Mesendoderm (in vitro differentiated cells): Measurements from ENCODE around the gene CCND1.
A peak's percentile ranks its signal among the peaks of the same experiment; 100 is the strongest.

Experiments used
- DNase-seq: peaks from one replicate; pipeline ENCODE4 v3.0.0; 2013
- H2AK5ac ChIP-seq: 2 replicates; pipeline ENCODE4 v1.6.1; 2013; ENCODE audit warnings: low read length, inconsistent platforms
- H2BK120ac ChIP-seq: 2 replicates; pipeline ENCODE4 v1.6.1; 2013; ENCODE audit warnings: low read depth, mild to moderate bottlenecking, low read length, moderate library complexity, mixed read lengths
- H2BK15ac ChIP-seq: replicated peaks from 2 replicates; pipeline ENCODE4 v1.6.1; 2013; ENCODE audit warnings: low read depth, mild to moderate bottlenecking, moderate library complexity
- H2BK5ac ChIP-seq: 2 replicates; pipeline ENCODE4 v1.6.1; 2013; ENCODE audit warnings: low read length, inconsistent platforms
- H3K18ac ChIP-seq: 2 replicates; pipeline ENCODE4 v1.6.1; 2013; ENCODE audit warnings: mild to moderate bottlenecking, low read length, mixed read lengths
- H3K23ac ChIP-seq: one replicate; pipeline ENCODE4 v1.6.1; 2013; ENCODE audit warnings: low read length
- H3K27ac ChIP-seq: 2 replicates; pipeline ENCODE4 v1.5.1; 2013; ENCODE audit warnings: low read depth, mild to moderate bottlenecking, inconsistent platforms, low read length, moderate library complexity
- H3K27me3 ChIP-seq: 2 replicates; pipeline ENCODE4 v1.6.1; 2013; ENCODE audit warnings: low read length, control low read depth, mild to moderate bottlenecking, inconsistent platforms; ENCODE audit not compliant: insufficient read depth, poor library complexity
- H3K36me3 ChIP-seq: 2 replicates; pipeline ENCODE4 v1.6.1; 2013; ENCODE audit warnings: low read length, inconsistent platforms; ENCODE audit not compliant: control insufficient read depth, insufficient read depth
- H3K4ac ChIP-seq: one replicate; pipeline ENCODE4 v1.6.1; 2013; ENCODE audit warnings: low read depth, mild to moderate bottlenecking, low read length, moderate library complexity
- H3K4me1 ChIP-seq: 2 replicates; pipeline ENCODE4 v1.6.1; 2013; ENCODE audit warnings: low read depth, low read length, inconsistent platforms; ENCODE audit not compliant: control insufficient read depth
- H3K4me2 ChIP-seq: 2 replicates; pipeline ENCODE4 v1.6.1; 2013; ENCODE audit warnings: low read length
- H3K4me3 ChIP-seq: 2 replicates; pipeline ENCODE4 v1.5.1; 2013; ENCODE audit warnings: mild to moderate bottlenecking, low read length
- H3K56ac ChIP-seq: one replicate; pipeline ENCODE4 v1.6.1; 2013; ENCODE audit warnings: low read length
- H3K79me1 ChIP-seq: 2 replicates; pipeline ENCODE4 v1.6.1; 2013; ENCODE audit warnings: low read length, inconsistent platforms
- H3K79me2 ChIP-seq: 2 replicates; pipeline ENCODE4 v1.6.1; 2013; ENCODE audit warnings: mild to moderate bottlenecking, low read length; ENCODE audit not compliant: control insufficient read depth, insufficient read depth
- H3K9ac ChIP-seq: 2 replicates; pipeline ENCODE4 v1.6.1; 2013; ENCODE audit warnings: low read length, inconsistent platforms
- H4K5ac ChIP-seq: one replicate; pipeline ENCODE4 v1.6.1; 2013; ENCODE audit warnings: low read length
- H4K8ac ChIP-seq: one replicate; pipeline ENCODE4 v1.6.1; 2013; ENCODE audit warnings: low read depth, mild to moderate bottlenecking, control low read depth, low read length, moderate library complexity
- WGBS: extraction: QIAGEN DNeasy Blood & Tissue Kit; methylation state at CpG from one replicate; pipeline ENCODE4 v1.1.7; 2013; ENCODE audit warnings: low lambda C conversion rate, missing lambda C conversion rate; ENCODE audit not compliant: insufficient coverage; ENCODE audit errors: extremely low coverage; 5-methylcytosine and 5-hydroxymethylcytosine counted together

The CCND1 gene

DNA sequence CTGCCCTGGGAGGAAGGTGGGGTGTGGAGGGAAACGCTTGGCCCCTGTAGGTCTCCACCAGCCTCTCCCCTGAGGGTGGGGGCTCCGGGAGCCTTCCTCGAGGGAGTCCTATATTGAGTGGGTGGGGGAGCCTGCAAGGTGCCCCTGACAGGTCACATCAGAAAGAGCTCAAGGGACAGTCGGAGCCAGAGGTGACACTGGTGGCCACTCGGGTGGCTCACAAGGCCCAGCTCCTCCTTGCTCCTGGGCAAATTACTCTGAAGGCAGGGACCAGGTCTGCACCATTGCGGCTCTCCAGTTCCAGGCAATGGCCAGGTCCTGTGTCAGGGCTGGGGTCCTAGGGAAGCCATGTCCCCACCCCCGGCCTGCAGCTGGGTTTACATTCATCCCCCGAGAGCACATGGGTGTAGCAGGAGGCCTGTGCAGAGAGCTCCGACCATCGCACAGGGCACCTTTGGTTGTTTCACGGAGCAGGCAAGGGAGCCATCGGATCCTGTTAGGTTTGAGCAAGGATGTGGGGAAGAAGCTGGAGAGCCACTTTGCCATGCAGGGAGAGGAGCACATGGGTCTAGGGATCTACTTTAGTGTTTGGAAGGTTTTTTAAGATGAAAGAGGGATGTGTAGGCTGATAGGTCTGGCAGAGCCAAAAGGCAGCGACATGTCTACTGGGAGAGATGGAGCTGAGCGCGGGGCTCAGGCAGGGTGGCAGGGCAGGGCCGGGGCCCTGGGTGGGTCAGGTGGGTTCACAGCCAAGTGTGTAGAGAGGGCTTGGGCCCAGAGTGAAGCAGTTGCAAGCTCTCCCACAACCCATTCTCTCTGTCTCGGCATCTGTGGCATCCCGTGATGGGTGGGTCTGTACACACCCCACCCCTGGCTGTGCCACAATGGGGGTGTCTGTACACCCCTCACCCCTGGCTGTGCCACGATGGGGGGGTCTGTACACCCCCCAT lies 14.8 kb downstream of the CCND1 start:
- no peak overlapping the region for H2BK5ac ChIP-seq
- H3K56ac ChIP-seq, result no peak overlapping the region
- H3K4me2 ChIP-seq, result no peak overlapping the region
- no peak overlapping the region for H2BK15ac ChIP-seq
- no peak for DNase-seq
- no peak overlapping the region for H3K18ac ChIP-seq
- H3K4me3 ChIP-seq, result no peak overlapping the region
- no peak overlapping the region for H4K5ac ChIP-seq
- no peaks in the 10 kb centered on the region for H3K27me3 ChIP-seq
- H3K23ac ChIP-seq, result no peak overlapping the region
- H4K8ac ChIP-seq, result no peak overlapping the region
- H3K9ac ChIP-seq, result no peak overlapping the region
- no peaks in the 10 kb centered on the region for H3K79me1 ChIP-seq
- H2AK5ac ChIP-seq, result no peak overlapping the region
- H3K79me2 ChIP-seq, result no peaks in the 10 kb centered on the region
- H3K4me1 ChIP-seq, result peaks cover 3% of the 10 kb centered on the region
- WGBS, result no CpG with 5 or more reads among the region's 19 CpGs
- H2BK120ac ChIP-seq, result no peak overlapping the region
- H3K27ac ChIP-seq, result no peak overlapping the region
- H3K36me3 ChIP-seq, result peaks cover 11% of the 10 kb centered on the region
- H3K4ac ChIP-seq, result no peak overlapping the region

- H2BK15ac ChIP-seq, result no peak overlapping the region
- no peaks in the 10 kb centered on the region for H3K79me1 ChIP-seq
- WGBS, result no CpG with 5 or more reads among the region's 20 CpGs
- no peak overlapping the region for H3K4me2 ChIP-seq
- H3K4ac ChIP-seq, result no peak overlapping the region
- peaks cover 3% of the 10 kb centered on the region for H3K4me1 ChIP-seq
- H3K9ac ChIP-seq, result no peak overlapping the region
- DNase-seq, result no peak
- H2BK120ac ChIP-seq, result no peak overlapping the region
- H4K8ac ChIP-seq, result no peak overlapping the region
- no peak overlapping the region for H4K5ac ChIP-seq
- H3K27ac ChIP-seq, result no peak overlapping the region
- H2AK5ac ChIP-seq, result no peak overlapping the region
- H3K27me3 ChIP-seq, result no peaks in the 10 kb centered on the region
- H3K4me3 ChIP-seq, result no peak overlapping the region
- no peak overlapping the region for H3K18ac ChIP-seq
- no peaks in the 10 kb centered on the region for H3K79me2 ChIP-seq
- no peak overlapping the region for H2BK5ac ChIP-seq
- no peak overlapping the region for H3K56ac ChIP-seq
- H3K36me3 ChIP-seq, result peaks cover 6% of the 10 kb centered on the region
- H3K23ac ChIP-seq, result no peak overlapping the region
Observed at GRCh38 chr11:69656536-69657455, 15.8 kb downstream of the CCND1 start.

DNA sequence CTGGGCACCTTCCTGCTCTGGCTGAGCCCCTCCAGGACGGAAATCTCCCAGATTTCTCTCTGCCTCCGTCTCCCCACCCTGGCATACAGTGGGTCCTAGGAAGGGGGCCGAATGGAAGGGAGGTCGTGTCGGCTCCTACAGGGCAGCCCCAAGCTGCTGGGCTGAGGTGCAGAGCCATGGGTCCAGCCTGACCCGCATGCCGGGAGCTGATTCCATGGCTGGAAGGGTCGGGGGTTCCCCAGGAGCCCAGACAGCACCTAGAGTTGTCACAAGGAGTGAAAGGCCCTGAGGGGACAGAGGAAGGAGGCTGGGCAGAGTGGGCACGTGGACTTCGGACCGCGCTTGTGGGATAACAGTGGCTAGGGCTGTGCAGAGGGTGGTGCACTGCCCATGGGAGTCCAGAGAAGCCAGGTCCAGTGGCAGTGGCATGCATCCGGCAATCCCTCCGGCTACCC lies 16.5 kb downstream of the CCND1 start:
- Histone ChIP-seq H3K27ac (no peak overlapping the region), H3K23ac (no peak overlapping the region), H3K4ac (no peak overlapping the region), H3K18ac (no peak overlapping the region), H3K79me1 (no peaks in the 10 kb centered on the region), H4K8ac (no peak overlapping the region), H3K27me3 (no peaks in the 10 kb centered on the region), H2BK5ac (no peak overlapping the region), H3K56ac (peak overlapping the region; percentile 71), H2AK5ac (no peak overlapping the region), H3K4me3 (no peak overlapping the region), H3K9ac (peak overlapping the region; percentile 38), H3K79me2 (no peaks in the 10 kb centered on the region), H3K4me2 (no peak overlapping the region), H2BK15ac (no peak overlapping the region), H4K5ac (no peak overlapping the region), H3K36me3 (peaks cover 2% of the 10 kb centered on the region), H2BK120ac (no peak overlapping the region), H3K4me1 (peaks cover 3% of the 10 kb centered on the region)
- DNase-seq, result no peak
- WGBS, result no CpG with 5 or more reads among the region's 14 CpGs

DNA sequence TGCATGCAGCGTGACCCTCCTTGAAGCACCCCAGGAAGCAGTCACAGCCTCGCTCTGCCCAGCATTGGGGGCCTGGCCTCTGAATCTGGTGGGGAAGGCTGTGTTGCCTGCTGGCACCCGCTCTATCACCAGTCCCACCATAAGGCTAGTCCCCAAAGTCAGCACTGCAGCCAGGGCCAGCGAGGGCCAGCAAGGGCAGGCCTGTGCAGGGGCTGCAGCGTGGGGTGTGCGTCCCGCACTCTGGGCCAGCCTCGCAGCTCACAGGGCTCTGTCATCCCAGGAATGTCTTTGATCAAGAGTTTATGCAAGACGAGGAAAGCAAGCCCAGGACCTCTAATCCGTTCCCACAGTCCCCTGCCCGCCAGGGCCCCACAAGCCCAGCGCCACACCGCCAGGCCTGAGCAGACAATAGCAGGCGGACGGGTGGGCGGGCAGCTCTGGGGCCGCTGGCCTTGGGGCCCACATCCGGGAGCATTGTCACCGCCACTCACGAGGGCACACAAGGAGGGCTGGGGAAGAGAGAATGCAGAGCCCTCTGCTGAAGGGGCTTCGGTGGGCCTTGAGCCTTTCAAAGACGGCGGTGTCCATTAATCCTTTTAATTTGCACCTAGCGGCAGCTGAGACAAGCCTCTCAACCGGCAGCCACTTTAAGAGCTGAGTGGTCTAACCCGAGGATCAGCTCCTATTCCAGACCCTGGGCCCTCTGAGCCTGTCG lies 17.1 kb downstream of the CCND1 start:
- no CpG with 5 or more reads among the region's 27 CpGs for WGBS
- H4K5ac ChIP-seq, result no peak overlapping the region
- H3K56ac ChIP-seq, result peak overlapping the region; percentile 71
- H2BK120ac ChIP-seq, result no peak overlapping the region
- H2BK5ac ChIP-seq, result peak overlapping the region; percentile 73
- H3K4me3 ChIP-seq, result no peak overlapping the region
- peak; percentile 95 for DNase-seq
- no peak overlapping the region for H2AK5ac ChIP-seq
- no peak overlapping the region for H3K4me2 ChIP-seq
- H3K9ac ChIP-seq, result peak overlapping the region; percentile 38
- peaks cover 2% of the 10 kb centered on the region for H3K36me3 ChIP-seq
- no peak overlapping the region for H4K8ac ChIP-seq
- H3K4ac ChIP-seq, result no peak overlapping the region
- no peaks in the 10 kb centered on the region for H3K27me3 ChIP-seq
- H2BK15ac ChIP-seq, result no peak overlapping the region
- peaks cover 3% of the 10 kb centered on the region for H3K4me1 ChIP-seq
- peak overlapping the region; percentile 69 for H3K18ac ChIP-seq
- peak overlapping the region; percentile 26 for H3K27ac ChIP-seq
- peak overlapping the region; percentile 94 for H3K23ac ChIP-seq
- H3K79me1 ChIP-seq, result no peaks in the 10 kb centered on the region
- no peaks in the 10 kb centered on the region for H3K79me2 ChIP-seq

GRCh38 chr11:69658626-69659450 lies 17.9 kb downstream of the CCND1 start:
- Histone ChIP-seq H3K4me1 (peaks cover 3% of the 10 kb centered on the region), H3K18ac (peak overlapping the region; percentile 69), H3K79me1 (no peaks in the 10 kb centered on the region), H2BK15ac (no peak overlapping the region), H3K36me3 (no peaks in the 10 kb centered on the region), H4K8ac (no peak overlapping the region), H3K56ac (peak overlapping the region; percentile 28), H4K5ac (no peak overlapping the region), H3K4ac (peak overlapping the region; percentile 27), H3K79me2 (no peaks in the 10 kb centered on the region), H3K23ac (no peak overlapping the region), H3K4me2 (no peak overlapping the region), H3K4me3 (no peak overlapping the region), H2AK5ac (no peak overlapping the region), H2BK120ac (no peak overlapping the region), H3K9ac (peak overlapping the region; percentile 2), H2BK5ac (no peak overlapping the region), H3K27me3 (no peaks in the 10 kb centered on the region), H3K27ac (peak overlapping the region; percentile 26)
- DNase-seq, result no peak
- WGBS, result no CpG with 5 or more reads among the region's 18 CpGs
